ENCODE data around the gene THEMIS.

DNA sequence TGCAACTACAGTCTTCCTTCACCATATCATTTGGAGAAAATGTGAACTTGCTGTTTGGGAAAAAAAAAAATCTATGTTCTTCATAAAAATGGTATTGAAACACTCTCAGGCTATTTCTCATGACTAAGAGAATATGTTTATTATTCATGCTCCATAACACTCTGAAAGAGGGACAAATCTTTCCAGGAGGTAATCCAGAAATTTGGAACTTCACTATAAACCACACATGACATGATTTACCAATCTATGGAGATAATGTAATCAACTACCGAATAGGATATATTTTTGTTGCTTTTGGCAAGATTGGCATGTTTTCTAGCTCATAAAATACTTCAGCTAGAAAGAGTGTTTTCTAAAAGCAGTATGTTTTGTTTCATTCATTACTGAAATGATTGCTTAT lies 56.3 kb downstream of the THEMIS start:
- TF ChIP-seq CTCF (IDR thresholded peaks at IDR 0.05) (no peak), POLR2A (IDR thresholded peaks at IDR 0.05) (no peak)

Measured in Peyer's patch (tissue), 4 donors.